Mesenchymal stem cell (in vitro differentiated cells and primary cell): Measurements from ENCODE around the gene KLHDC7B.

Source experiments
- DNase-seq: peaks from one replicate; pipeline ENCODE4 v3.0.0-alpha.2; 2013
- H2AFZ ChIP-seq: one replicate; pipeline ENCODE4 v1.6.1; 2013; ENCODE audit warnings: low read depth, mild to moderate bottlenecking, control low read depth, inconsistent platforms, low read length, moderate library complexity
- H2AK5ac ChIP-seq: 2 replicates; pipeline ENCODE4 v1.6.1; 2013; ENCODE audit warnings: low read length, moderate library complexity, mild to moderate bottlenecking, inconsistent platforms; ENCODE audit not compliant: severe bottlenecking
- H2BK120ac ChIP-seq: one replicate; pipeline ENCODE4 v1.6.1; 2013; ENCODE audit warnings: low read depth, mild to moderate bottlenecking, inconsistent platforms, low read length, moderate library complexity
- H2BK12ac ChIP-seq, 2 experiments: one replicate each; pipeline ENCODE4 v1.6.1; 2013; ENCODE audit warnings: inconsistent platforms in 2 of 2, low read length in 2 of 2, mild to moderate bottlenecking in 2 of 2, moderate library complexity in 2 of 2, control low read depth in 1 of 2
- H2BK15ac ChIP-seq: one replicate; pipeline ENCODE4 v1.6.1; 2013; ENCODE audit warnings: mild to moderate bottlenecking, low read depth, inconsistent platforms; ENCODE audit not compliant: poor library complexity, severe bottlenecking
- H2BK5ac ChIP-seq: 2 replicates; pipeline ENCODE4 v1.6.1; 2013; ENCODE audit warnings: low read depth, mild to moderate bottlenecking, low read length, control low read depth, inconsistent platforms; ENCODE audit not compliant: poor library complexity, severe bottlenecking
- H3K14ac ChIP-seq, 2 experiments: one replicate each; pipeline ENCODE4 v1.6.1; 2013; ENCODE audit warnings: inconsistent platforms in 2 of 2, low read length in 2 of 2, control low read depth in 1 of 2, mild to moderate bottlenecking in 1 of 2, moderate library complexity in 1 of 2
- H3K18ac ChIP-seq, 2 experiments: one replicate each; pipeline ENCODE4 v1.6.1; 2013; ENCODE audit warnings: inconsistent platforms in 2 of 2, low read length in 2 of 2, control low read depth in 1 of 2, low read depth in 1 of 2, mild to moderate bottlenecking in 1 of 2
- H3K23ac ChIP-seq, 2 experiments: one replicate each; pipeline ENCODE4 v1.6.1; 2013; ENCODE audit warnings: inconsistent platforms in 2 of 2, low read length in 2 of 2, mild to moderate bottlenecking in 2 of 2, moderate library complexity in 2 of 2, control low read depth in 1 of 2
- H3K27ac ChIP-seq: 2 replicates; pipeline ENCODE4 v1.5.1; 2013; ENCODE audit warnings: mild to moderate bottlenecking, moderate library complexity, low read length, control low read depth, inconsistent platforms; ENCODE audit not compliant: poor library complexity, severe bottlenecking
- H3K27me3 ChIP-seq, 2 experiments: 2 replicates each; pipeline versions ENCODE4 v1.6.1 to v1.7.0; 2013; ENCODE audit warnings: low read length in 2 of 2, mild to moderate bottlenecking in 2 of 2, moderate library complexity in 2 of 2, control low read depth in 1 of 2, inconsistent platforms in 1 of 2; ENCODE audit not compliant: control insufficient read depth in 1 of 2, insufficient read depth in 1 of 2
- H3K36me3 ChIP-seq, 2 experiments: 2 replicates each; pipeline versions ENCODE4 v1.6.1 to v1.7.0; 2013; ENCODE audit warnings: low read length in 2 of 2, control low read depth in 1 of 2, inconsistent platforms in 1 of 2, low read depth in 1 of 2, mild to moderate bottlenecking in 1 of 2; ENCODE audit not compliant: insufficient read depth in 2 of 2, control insufficient read depth in 1 of 2
- H3K4ac ChIP-seq, 2 experiments: one replicate each; pipeline ENCODE4 v1.6.1; 2013; ENCODE audit warnings: inconsistent platforms in 2 of 2, low read length in 2 of 2, mild to moderate bottlenecking in 2 of 2, moderate library complexity in 2 of 2, control low read depth in 1 of 2, low read depth in 1 of 2
- H3K4me1 ChIP-seq: 2 replicates; pipeline ENCODE4 v1.6.1; 2013; ENCODE audit warnings: low read depth, low read length, control low read depth; ENCODE audit not compliant: control insufficient read depth, insufficient read depth
- H3K4me2 ChIP-seq: 2 replicates; pipeline ENCODE4 v1.6.1; 2013; ENCODE audit warnings: low read length, mild to moderate bottlenecking, inconsistent platforms; ENCODE audit not compliant: poor library complexity, severe bottlenecking
- H3K4me3 ChIP-seq, 2 experiments: 2 replicates each; pipeline versions ENCODE4 v1.5.1 to v1.7.0; 2013; ENCODE audit warnings: low read length in 2 of 2, mild to moderate bottlenecking in 2 of 2, control low read depth in 1 of 2, low read depth in 1 of 2; ENCODE audit not compliant: insufficient read depth in 1 of 2
- H3K79me1 ChIP-seq: replicated peaks from 2 replicates; pipeline ENCODE4 v1.6.1; 2013; ENCODE audit warnings: mild to moderate bottlenecking, control low read depth, low read length, inconsistent platforms; ENCODE audit not compliant: poor library complexity, severe bottlenecking
- H3K9ac ChIP-seq: 2 replicates; pipeline ENCODE4 v1.7.0; 2013; ENCODE audit warnings: mild to moderate bottlenecking, low read length, moderate library complexity
- H3K9me3 ChIP-seq: 2 replicates; pipeline ENCODE4 v1.7.0; 2013; ENCODE audit warnings: mild to moderate bottlenecking, low read length; ENCODE audit not compliant: control insufficient read depth
- H4K8ac ChIP-seq: one replicate; pipeline ENCODE4 v1.6.1; 2013; ENCODE audit warnings: inconsistent platforms, mild to moderate bottlenecking, low read length, moderate library complexity
- H4K91ac ChIP-seq: one replicate; pipeline ENCODE4 v1.6.1; 2013; ENCODE audit warnings: mild to moderate bottlenecking, low read length, inconsistent platforms
- WGBS: methylation state at CpG from one replicate; pipeline ENCODE4 v1.1.7; 2013; ENCODE audit warnings: mixed read lengths; 5-methylcytosine and 5-hydroxymethylcytosine counted together

The KLHDC7B gene

GRCh38 chr22:50526834-50527801, 18.6 kb upstream of the KLHDC7B start:
- Histone ChIP-seq H4K91ac (peak overlapping the region; percentile 98), H3K79me1 (peaks cover 15% of the 10 kb centered on the region), H2AFZ (no peak overlapping the region), H2AK5ac (no peak overlapping the region), H3K4me2 (peak overlapping the region; percentile 49), H3K14ac (peak overlapping the region in 1 of 2 experiments; percentile 94), H3K23ac (peak overlapping the region in 1 of 2 experiments; percentile 92), H3K9ac (peak overlapping the region; percentile 94), H3K4me1 (peaks cover 56% of the 10 kb centered on the region), H2BK5ac (no peak overlapping the region), H4K8ac (peak overlapping the region; percentile 77), H2BK12ac (peak overlapping the region in 1 of 2 experiments; percentile 47), H3K27me3 (peaks cover 0 to 17% of the 10 kb centered on the region in 2 experiments), H3K4ac (peak overlapping the region; percentile 91 to 99), H2BK15ac (no peak overlapping the region), H3K18ac (peak overlapping the region; percentile 75 to 98), H3K9me3 (no peaks in the 10 kb centered on the region), H2BK120ac (peak overlapping the region; percentile 23), H3K27ac (no peak overlapping the region), H3K4me3 (peak overlapping the region; percentile 80 to 84), H3K36me3 (peaks cover 19 to 25% of the 10 kb centered on the region in 2 experiments)
- WGBS, result 61% methylated on average over 26 of the region's 29 CpGs
- DNase-seq, result peak; percentile 59

- Histone ChIP-seq H2BK5ac (no peak overlapping the region), H2AFZ (no peak overlapping the region), H3K27ac (no peak overlapping the region), H3K4me1 (peaks cover 60% of the 10 kb centered on the region), H4K91ac (no peak overlapping the region), H2BK15ac (peak overlapping the region; percentile 26), H4K8ac (no peak overlapping the region), H3K36me3 (peaks cover 9 to 15% of the 10 kb centered on the region in 2 experiments), H3K9me3 (no peaks in the 10 kb centered on the region), H3K14ac (no peak overlapping the region), H3K79me1 (peaks cover 9% of the 10 kb centered on the region), H2BK120ac (no peak overlapping the region), H3K4me3 (no peak overlapping the region), H3K18ac (peak overlapping the region in 1 of 2 experiments; percentile 50), H3K4me2 (no peak overlapping the region), H2AK5ac (no peak overlapping the region), H3K23ac (no peak overlapping the region), H3K9ac (no peak overlapping the region), H2BK12ac (no peak overlapping the region), H3K27me3 (peaks cover 0 to 24% of the 10 kb centered on the region in 2 experiments), H3K4ac (no peak overlapping the region)
- DNase-seq, result peak; percentile 9
- 96% methylated on average over 18 of the region's 18 CpGs for WGBS
Observed at GRCh38 chr22:50527921-50528681, 17.6 kb upstream of the KLHDC7B start.

- Histone ChIP-seq H3K4me3 (peak overlapping the region in 1 of 2 experiments; percentile 85), H3K4me2 (no peak overlapping the region), H3K9ac (peak overlapping the region; percentile 93), H2BK15ac (no peak overlapping the region), H2BK5ac (no peak overlapping the region), H3K27me3 (peaks cover 0 to 27% of the 10 kb centered on the region in 2 experiments), H4K8ac (no peak overlapping the region), H3K27ac (no peak overlapping the region), H3K4ac (no peak overlapping the region), H2AFZ (no peak overlapping the region), H3K36me3 (peaks cover 2 to 8% of the 10 kb centered on the region in 2 experiments), H2BK120ac (no peak overlapping the region), H3K9me3 (no peaks in the 10 kb centered on the region), H2AK5ac (no peak overlapping the region), H3K23ac (no peak overlapping the region), H3K18ac (peak overlapping the region in 1 of 2 experiments; percentile 88), H4K91ac (peak overlapping the region; percentile 6), H3K14ac (no peak overlapping the region), H3K4me1 (peaks cover 55% of the 10 kb centered on the region), H2BK12ac (peak overlapping the region in 1 of 2 experiments; percentile 81), H3K79me1 (peaks cover 5% of the 10 kb centered on the region)
- DNase-seq, result peak; percentile 9
- WGBS, result 83% methylated on average over 15 of the region's 15 CpGs
Observed at GRCh38 chr22:50528682-50529415, 16.9 kb upstream of the KLHDC7B start.
